OCI-LY3 (cell line): ENCODE data around the gene GIMAP8.

Experiments used
- H2AFZ ChIP-seq: fragments of 200-600, 300-600 bp; shearing (Covaris generic); 2 replicates; pipeline ENCODE4 v1.6.0; 2014; ENCODE audit warnings: antibody characterized with exemption, low read depth, low read length
- H3K27ac ChIP-seq: fragments of 200-600, 300-600 bp; sonication (generic); 2 replicates; pipeline ENCODE4 v1.5.1; 2014; ENCODE audit warnings: mild to moderate bottlenecking, low read length, moderate library complexity, mixed read lengths
- H3K27me3 ChIP-seq: fragments of 200-600, 300-600 bp; sonication (generic); 2 replicates; pipeline ENCODE4 v1.6.1; 2014; ENCODE audit warnings: low read depth, low read length, mixed read lengths
- H3K36me3 ChIP-seq: fragments of 200-600, 300-600 bp; sonication (generic); replicated peaks from 2 replicates; pipeline ENCODE3; 2014; ENCODE audit warnings: low read depth, low read length, mixed read lengths
- H3K4me1 ChIP-seq: fragments of 300-600, 200-600 bp; sonication (generic); 2 replicates; pipeline ENCODE4 v1.6.1; 2014; ENCODE audit warnings: low read length, mixed read lengths
- H3K4me2 ChIP-seq: fragments of 200-600, 300-600 bp; sonication (generic); 2 replicates; pipeline ENCODE4 v1.6.1; 2014; ENCODE audit warnings: low read length, mixed read lengths
- H3K4me3 ChIP-seq: fragments of 300-600, 200-600 bp; sonication (generic); 2 replicates; pipeline ENCODE4 v1.5.1; 2014; ENCODE audit warnings: antibody characterized with exemption, mild to moderate bottlenecking, low read length, moderate library complexity
- H3K79me2 ChIP-seq: fragments of 300-600, 200-600 bp; shearing (Covaris generic); 2 replicates; pipeline ENCODE4 v1.6.1; 2014; ENCODE audit warnings: mild to moderate bottlenecking, low read length, mixed read lengths
- H3K9ac ChIP-seq: fragments of 300-600, 200-600 bp; shearing (Covaris generic); 2 replicates; pipeline ENCODE4 v1.6.0; 2014; ENCODE audit warnings: mild to moderate bottlenecking, low read length, moderate library complexity
- H3K9me3 ChIP-seq: fragments of 200-600, 300-600 bp; shearing (Covaris generic); 2 replicates; pipeline ENCODE4 v1.6.1; 2014; ENCODE audit warnings: low read length, mixed read lengths; ENCODE audit not compliant: insufficient read depth
- H4K20me1 ChIP-seq: fragments of 200-600, 300-600 bp; sonication (generic); 2 replicates; pipeline ENCODE4 v1.6.1; 2016; ENCODE audit warnings: low read length, mixed read lengths; ENCODE audit not compliant: insufficient read depth
- EZH2phosphoT487 ChIP-seq: fragments of 200-600 bp; shearing (Covaris generic); IDR thresholded peaks from 2 replicates; pipeline ENCODE4 v1.6.1; 2018; ENCODE audit warnings: antibody characterized with exemption, mixed run types, low read depth
- TF ChIP-seq, protein P1 (sequence below): fragments of 200-600, 300-600 bp; sonication (generic); IDR thresholded peaks from 2 replicates; pipeline ENCODE4 v1.5.1; 2014; ENCODE audit warnings: antibody characterized with exemption, low read length, low read depth

Gene GIMAP8

GRCh38 chr7:150417863-150418262 lies 32.6 kb upstream of the GIMAP8 start:
- H2AFZ ChIP-seq: no peak overlapping the region
- no peak overlapping the region for H3K4me2 ChIP-seq
- no peaks in the 10 kb centered on the region for H3K9me3 ChIP-seq
- H3K4me1 ChIP-seq: peaks cover 31% of the 10 kb centered on the region
- peaks cover 3% of the 10 kb centered on the region for H3K36me3 ChIP-seq
- TF ChIP-seq, protein P1, sequence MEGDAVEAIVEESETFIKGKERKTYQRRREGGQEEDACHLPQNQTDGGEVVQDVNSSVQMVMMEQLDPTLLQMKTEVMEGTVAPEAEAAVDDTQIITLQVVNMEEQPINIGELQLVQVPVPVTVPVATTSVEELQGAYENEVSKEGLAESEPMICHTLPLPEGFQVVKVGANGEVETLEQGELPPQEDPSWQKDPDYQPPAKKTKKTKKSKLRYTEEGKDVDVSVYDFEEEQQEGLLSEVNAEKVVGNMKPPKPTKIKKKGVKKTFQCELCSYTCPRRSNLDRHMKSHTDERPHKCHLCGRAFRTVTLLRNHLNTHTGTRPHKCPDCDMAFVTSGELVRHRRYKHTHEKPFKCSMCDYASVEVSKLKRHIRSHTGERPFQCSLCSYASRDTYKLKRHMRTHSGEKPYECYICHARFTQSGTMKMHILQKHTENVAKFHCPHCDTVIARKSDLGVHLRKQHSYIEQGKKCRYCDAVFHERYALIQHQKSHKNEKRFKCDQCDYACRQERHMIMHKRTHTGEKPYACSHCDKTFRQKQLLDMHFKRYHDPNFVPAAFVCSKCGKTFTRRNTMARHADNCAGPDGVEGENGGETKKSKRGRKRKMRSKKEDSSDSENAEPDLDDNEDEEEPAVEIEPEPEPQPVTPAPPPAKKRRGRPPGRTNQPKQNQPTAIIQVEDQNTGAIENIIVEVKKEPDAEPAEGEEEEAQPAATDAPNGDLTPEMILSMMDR: peak; percentile 49
- TF ChIP-seq EZH2phosphoT487: no peak
- H3K79me2 ChIP-seq: no peaks in the 10 kb centered on the region
- no peaks in the 10 kb centered on the region for H4K20me1 ChIP-seq
- no peaks in the 10 kb centered on the region for H3K27me3 ChIP-seq
- H3K4me3 ChIP-seq: no peak overlapping the region
- no peak overlapping the region for H3K27ac ChIP-seq
- no peak overlapping the region for H3K9ac ChIP-seq

GRCh38 chr7:150420242-150420641 lies 30.2 kb upstream of the GIMAP8 start:
- H3K27me3 ChIP-seq: no peaks in the 10 kb centered on the region

DNA sequence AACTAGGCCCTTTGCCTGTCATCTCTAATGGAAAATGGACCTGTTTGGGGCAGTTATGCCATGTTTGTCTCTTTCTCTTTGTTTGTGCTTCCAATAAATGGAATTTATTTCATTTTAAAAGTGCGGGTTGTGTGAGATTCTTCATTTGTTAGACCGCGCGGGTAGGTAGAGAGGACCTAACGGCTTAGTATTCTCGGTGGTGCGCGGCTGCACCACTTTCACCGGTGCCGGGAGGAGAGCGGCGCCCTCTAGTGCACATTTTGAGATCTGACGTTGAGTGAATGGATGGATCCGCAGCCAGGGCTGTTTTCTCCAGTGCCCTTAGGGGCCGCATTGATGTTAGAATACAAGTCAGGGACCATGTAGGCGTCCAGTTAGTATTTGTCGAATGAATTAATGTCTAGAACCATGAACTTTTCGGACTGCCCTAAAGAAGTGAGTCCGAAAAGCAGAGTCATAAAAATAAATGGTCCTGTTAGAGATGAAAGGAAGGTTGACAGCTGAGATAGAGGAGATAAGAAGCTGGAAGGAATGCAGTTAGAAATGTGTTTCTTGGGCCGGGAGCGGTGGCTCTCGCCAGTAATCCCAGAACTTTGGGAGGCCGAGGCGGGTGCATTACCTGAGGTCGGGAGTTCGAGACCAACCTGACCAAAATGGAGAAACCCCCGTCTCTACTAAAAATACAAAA lies 29.3 kb upstream of the GIMAP8 start:
- Histone ChIP-seq H3K27ac (no peak overlapping the region), H4K20me1 (no peaks in the 10 kb centered on the region), H3K9ac (peak overlapping the region; percentile 51), H3K4me3 (peak overlapping the region; percentile 57), H2AFZ (peak overlapping the region; percentile 93), H3K36me3 (no peaks in the 10 kb centered on the region), H3K79me2 (no peaks in the 10 kb centered on the region), H3K9me3 (no peaks in the 10 kb centered on the region), H3K4me2 (peak overlapping the region; percentile 90), H3K27me3 (no peaks in the 10 kb centered on the region), H3K4me1 (peaks cover 12% of the 10 kb centered on the region)
- TF ChIP-seq, protein P1: peak; percentile 92
- TF ChIP-seq EZH2phosphoT487: no peak

More at GRCh38 chr7:150420242-150420641, 30.2 kb upstream of the GIMAP8 start:
- Histone ChIP-seq H3K9me3 (no peaks in the 10 kb centered on the region), H3K9ac (peak overlapping the region; percentile 51; the same call in 1 of the 2 replicates), H3K27ac (no peak overlapping the region), H3K36me3 (no peaks in the 10 kb centered on the region), H2AFZ (no peak overlapping the region), H3K4me3 (no peak overlapping the region), H3K4me1 (peaks cover 21% of the 10 kb centered on the region), H3K4me2 (peak overlapping the region; percentile 90), H4K20me1 (no peaks in the 10 kb centered on the region), H3K79me2 (no peaks in the 10 kb centered on the region)
- TF ChIP-seq EZH2phosphoT487: no peak
- TF ChIP-seq, protein P1: no peak

DNA sequence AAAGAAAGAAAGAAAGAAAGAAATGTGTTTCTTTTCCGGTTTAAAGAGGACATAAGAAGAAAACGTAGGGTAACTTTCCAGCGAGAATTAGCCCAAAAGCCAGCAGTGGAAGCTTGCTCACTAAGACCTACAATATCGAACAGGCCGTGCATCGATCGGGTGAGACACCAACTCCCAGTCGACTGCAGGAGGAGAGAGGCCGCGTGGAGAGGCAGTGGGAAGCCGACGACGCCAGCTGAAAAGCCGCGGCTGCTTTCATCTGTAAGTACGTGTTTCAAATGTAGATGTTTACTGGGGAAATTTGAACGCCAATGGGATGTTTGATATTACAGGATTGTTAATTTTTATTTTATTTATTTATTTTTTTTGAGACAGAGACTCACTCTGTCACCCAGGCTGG lies 28.6 kb upstream of the GIMAP8 start:
- H3K27me3 ChIP-seq: no peaks in the 10 kb centered on the region
- peaks cover 12% of the 10 kb centered on the region for H3K4me1 ChIP-seq
- H3K9ac ChIP-seq: no peak overlapping the region
- TF ChIP-seq EZH2phosphoT487: no peak
- TF ChIP-seq, protein P1: no peak
- H3K4me3 ChIP-seq: no peak overlapping the region
- H3K79me2 ChIP-seq: no peaks in the 10 kb centered on the region
- H3K4me2 ChIP-seq: no peak overlapping the region
- H3K9me3 ChIP-seq: no peaks in the 10 kb centered on the region
- H3K27ac ChIP-seq: no peak overlapping the region
- H2AFZ ChIP-seq: no peak overlapping the region
- H3K36me3 ChIP-seq: no peaks in the 10 kb centered on the region
- no peaks in the 10 kb centered on the region for H4K20me1 ChIP-seq
